Measurements from ENCODE around the gene NOG.
A peak's percentile ranks its signal among the peaks of the same experiment; 100 is the strongest.

The NOG gene

GRCh38 chr17:56587298-56587697, 6.2 kb upstream of the NOG start:
- Histone ChIP-seq H3K9me2 (replicated peaks; ENCODE audit: control insufficient read depth, low read length) (no peaks in the 10 kb centered on the region), H3K79me2 (ENCODE audit: control insufficient read depth, low read length) (no peaks in the 10 kb centered on the region), H3F3A (ENCODE audit: control insufficient read depth, insufficient read depth) (no peaks in the 10 kb centered on the region), H3K4me1 (ENCODE audit: control insufficient read depth, low read length) (no peaks in the 10 kb centered on the region), H3K36me3 (ENCODE audit: control insufficient read depth, low read length) (no peaks in the 10 kb centered on the region), H3K4me2 (ENCODE audit: low read length) (no peak overlapping the region), H3K27ac (ENCODE audit: low read depth, low read length) (no peak overlapping the region), H3K27me3 (ENCODE audit: control insufficient read depth, low read length) (peaks cover 25% of the 10 kb centered on the region), H3K9me3 (ENCODE audit: control insufficient read depth, insufficient read depth, low read length) (no peaks in the 10 kb centered on the region), H4K20me1 (ENCODE audit: control insufficient read depth, insufficient read depth, low read depth, low read length) (no peaks in the 10 kb centered on the region), H3K4me3 (ENCODE audit: low read length) (no peak overlapping the region)
- TF ChIP-seq EZH2phosphoT487 (IDR thresholded peaks at IDR 0.05; ENCODE audit: borderline replicate concordance, low read length) (no peak), CTCF (IDR thresholded peaks at IDR 0.05; ENCODE audit: low read depth, low read length, poor library complexity, severe bottlenecking) (no peak)

- Histone ChIP-seq H3K9me2 (replicated peaks; ENCODE audit: control insufficient read depth, low read length) (no peaks in the 10 kb centered on the region), H4K20me1 (ENCODE audit: control insufficient read depth, insufficient read depth, low read depth, low read length) (no peaks in the 10 kb centered on the region), H3K36me3 (ENCODE audit: control insufficient read depth, low read length) (no peaks in the 10 kb centered on the region), H3K27me3 (ENCODE audit: control insufficient read depth, low read length) (peaks cover 56% of the 10 kb centered on the region), H3F3A (ENCODE audit: control insufficient read depth, insufficient read depth) (no peaks in the 10 kb centered on the region), H3K4me2 (ENCODE audit: low read length) (peak overlapping the region; percentile 36; the same call in 1 of the 2 replicates), H3K4me1 (ENCODE audit: control insufficient read depth, low read length) (peaks cover 6% of the 10 kb centered on the region; the same call in 1 of the 2 replicates), H3K4me3 (ENCODE audit: low read length) (no peak overlapping the region; the same call in 1 of the 2 replicates), H3K79me2 (ENCODE audit: control insufficient read depth, low read length) (no peaks in the 10 kb centered on the region), H3K27ac (ENCODE audit: low read depth, low read length) (no peak overlapping the region), H3K9me3 (ENCODE audit: control insufficient read depth, insufficient read depth, low read length) (no peaks in the 10 kb centered on the region)
- no peak for TF ChIP-seq EZH2phosphoT487 (IDR thresholded peaks at IDR 0.05; ENCODE audit: borderline replicate concordance, low read length)
- TF ChIP-seq CTCF (IDR thresholded peaks at IDR 0.05; ENCODE audit: low read depth, low read length, poor library complexity, severe bottlenecking), result peak; percentile 89
Measured at GRCh38 chr17:56592487-56593085, 913 bp upstream of the NOG start.

- Histone ChIP-seq H4K20me1 (ENCODE audit: control insufficient read depth, insufficient read depth, low read depth, low read length) (no peaks in the 10 kb centered on the region), H3F3A (ENCODE audit: control insufficient read depth, insufficient read depth) (no peaks in the 10 kb centered on the region), H3K9me3 (ENCODE audit: control insufficient read depth, insufficient read depth, low read length) (no peaks in the 10 kb centered on the region), H3K4me2 (ENCODE audit: low read length) (peak overlapping the region; percentile 36; the same call in 1 of the 2 replicates), H3K9me2 (replicated peaks; ENCODE audit: control insufficient read depth, low read length) (no peaks in the 10 kb centered on the region), H3K36me3 (ENCODE audit: control insufficient read depth, low read length) (no peaks in the 10 kb centered on the region), H3K4me3 (ENCODE audit: low read length) (no peak overlapping the region), H3K27ac (ENCODE audit: low read depth, low read length) (no peak overlapping the region), H3K79me2 (ENCODE audit: control insufficient read depth, low read length) (no peaks in the 10 kb centered on the region), H3K4me1 (ENCODE audit: control insufficient read depth, low read length) (peaks cover 6% of the 10 kb centered on the region; the same call in 1 of the 2 replicates), H3K27me3 (ENCODE audit: control insufficient read depth, low read length) (peaks cover 56% of the 10 kb centered on the region)
- TF ChIP-seq CTCF (IDR thresholded peaks at IDR 0.05; ENCODE audit: low read depth, low read length, poor library complexity, severe bottlenecking) (no peak), EZH2phosphoT487 (IDR thresholded peaks at IDR 0.05; ENCODE audit: borderline replicate concordance, low read length) (0 out of 2 replicates have a peak, but pooled peaks have one; percentile 56)
Measured at GRCh38 chr17:56593086-56593645, 333 bp upstream of the NOG start.
